Calu3 (cell line): ENCODE results near the gene SKAP1. TPM values are rescaled to one million over a fixed set of nuclear protein-coding genes. Genes with fewer than 3 reads are reported as not detected.

ENCODE experiments used
- BruUV-seq: library from RNA; stranded (reverse); fragments of 400-500 nt; replicated peaks from 2 replicates; lab custom pipeline; 2021; lab: Mats Ljungman, UMichigan
- CTCF ChIA-PET: fragments of 300-600 bp; sonication (Branson Sonifier 250); formaldehyde crosslinking; loops from one replicate; lab custom pipeline; 2022; ENCODE audit warnings: antibody characterized with exemption; lab: Charles Lee
- DNase-seq: peaks from one replicate; pipeline ENCODE4 v3.0.0; 2022
- H3K27ac Mint-ChIP-seq: one replicate; pipeline ENCODE4 v1.8.0; 2022; ENCODE audit warnings: mixed read lengths; ENCODE audit not compliant: unreplicated experiment
- H3K27me3 Mint-ChIP-seq: one replicate; pipeline ENCODE4 v1.8.0; 2022; ENCODE audit warnings: mixed read lengths; ENCODE audit not compliant: unreplicated experiment
- H3K36me3 Mint-ChIP-seq: one replicate; pipeline ENCODE4 v1.8.0; 2022; ENCODE audit warnings: mild to moderate bottlenecking, moderate library complexity, mixed read lengths; ENCODE audit not compliant: insufficient read depth, unreplicated experiment
- H3K4me1 Mint-ChIP-seq: one replicate; pipeline ENCODE4 v1.8.0; 2022; ENCODE audit warnings: mild to moderate bottlenecking, low read depth, mixed read lengths; ENCODE audit not compliant: unreplicated experiment
- H3K4me3 Mint-ChIP-seq: one replicate; pipeline ENCODE4 v1.8.0; 2022; ENCODE audit warnings: mild to moderate bottlenecking, low read depth, moderate library complexity, mixed read lengths; ENCODE audit not compliant: unreplicated experiment
- H3K9me3 Mint-ChIP-seq: one replicate; pipeline ENCODE4 v1.8.0; 2022; ENCODE audit warnings: low read depth, mixed read lengths; ENCODE audit not compliant: unreplicated experiment
- intact Hi-C: fragments of 100-400 bp; cut with micrococcal nuclease; formaldehyde crosslinking; loops from one replicate; pipeline ENCODE4 v1.10.0; 2022; ENCODE audit not compliant: unreplicated experiment
- total RNA-seq: library from RNA; stranded (reverse); gene quantifications from 2 replicates; pipeline ENCODE4 v1.2.3, GENCODE V29; 2022
- TF ChIP-seq, protein P1 (sequence below): fragments of 200-600 bp; IDR thresholded peaks from one replicate; pipeline ENCODE4 v1.8.0; 2022; ENCODE audit warnings: antibody characterized with exemption; ENCODE audit not compliant: unreplicated experiment

SKAP1 gene
- total RNA-seq, 1 experiment from 2014 or later = 4.4 TPM

DNA sequence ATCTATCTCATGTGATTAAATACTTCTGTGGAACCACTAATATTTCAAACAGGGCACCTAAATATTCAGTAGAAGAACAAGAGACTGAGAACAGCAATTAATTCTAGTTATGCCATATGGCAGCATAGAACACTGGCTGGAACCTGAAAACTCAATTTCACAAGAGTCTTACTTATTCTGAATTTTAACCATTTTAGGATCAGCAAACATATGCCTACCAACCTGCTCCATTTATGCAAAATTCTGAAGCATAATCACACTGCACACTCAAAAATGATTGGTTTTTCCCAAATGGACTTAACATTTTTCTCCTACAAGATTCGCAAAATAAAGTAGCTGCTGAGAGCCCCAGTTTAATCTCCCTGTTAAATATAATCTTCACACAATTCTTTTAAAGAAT lies 43.2 kb downstream of the SKAP1 start:
- Mint-ChIP-seq H3K9me3 (no peaks in the 10 kb centered on the region), H3K36me3 (no peaks in the 10 kb centered on the region), H3K4me1 (no peaks in the 10 kb centered on the region), H3K27me3 (peaks cover 23% of the 10 kb centered on the region), H3K4me3 (no peak overlapping the region), H3K27ac (no peak overlapping the region)
- intact Hi-C loops = no loop called here
- BruUV-seq = no TSS peak
- DNase-seq = no peak
- TF ChIP-seq, protein P1, sequence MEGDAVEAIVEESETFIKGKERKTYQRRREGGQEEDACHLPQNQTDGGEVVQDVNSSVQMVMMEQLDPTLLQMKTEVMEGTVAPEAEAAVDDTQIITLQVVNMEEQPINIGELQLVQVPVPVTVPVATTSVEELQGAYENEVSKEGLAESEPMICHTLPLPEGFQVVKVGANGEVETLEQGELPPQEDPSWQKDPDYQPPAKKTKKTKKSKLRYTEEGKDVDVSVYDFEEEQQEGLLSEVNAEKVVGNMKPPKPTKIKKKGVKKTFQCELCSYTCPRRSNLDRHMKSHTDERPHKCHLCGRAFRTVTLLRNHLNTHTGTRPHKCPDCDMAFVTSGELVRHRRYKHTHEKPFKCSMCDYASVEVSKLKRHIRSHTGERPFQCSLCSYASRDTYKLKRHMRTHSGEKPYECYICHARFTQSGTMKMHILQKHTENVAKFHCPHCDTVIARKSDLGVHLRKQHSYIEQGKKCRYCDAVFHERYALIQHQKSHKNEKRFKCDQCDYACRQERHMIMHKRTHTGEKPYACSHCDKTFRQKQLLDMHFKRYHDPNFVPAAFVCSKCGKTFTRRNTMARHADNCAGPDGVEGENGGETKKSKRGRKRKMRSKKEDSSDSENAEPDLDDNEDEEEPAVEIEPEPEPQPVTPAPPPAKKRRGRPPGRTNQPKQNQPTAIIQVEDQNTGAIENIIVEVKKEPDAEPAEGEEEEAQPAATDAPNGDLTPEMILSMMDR = no peak
- CTCF ChIA-PET = no interaction called here

DNA sequence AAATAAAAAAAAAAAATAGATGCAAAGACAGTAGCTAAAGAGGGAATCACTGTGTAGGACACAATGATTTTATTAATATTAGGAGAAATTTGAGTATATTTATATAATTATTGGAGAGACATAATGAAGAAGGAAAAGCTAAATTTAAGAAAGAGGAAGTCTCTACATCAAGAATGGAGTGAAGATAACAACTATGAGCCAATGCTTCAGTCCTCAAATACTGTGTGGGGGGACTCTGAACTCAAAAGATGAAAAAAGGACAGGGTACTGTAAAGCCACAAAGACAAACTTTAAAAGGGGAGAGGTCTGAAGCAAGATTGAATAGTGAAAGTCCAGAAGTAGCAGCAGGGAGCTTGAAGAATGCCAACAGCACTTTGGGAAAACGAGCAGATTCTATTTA lies 44.7 kb downstream of the SKAP1 start:
- H3K27me3 Mint-ChIP-seq = peaks cover 23% of the 10 kb centered on the region
- H3K27ac Mint-ChIP-seq = no peak overlapping the region
- H3K36me3 Mint-ChIP-seq = no peaks in the 10 kb centered on the region
- H3K4me1 Mint-ChIP-seq = no peaks in the 10 kb centered on the region
- no peak for DNase-seq
- H3K9me3 Mint-ChIP-seq = peaks cover 3% of the 10 kb centered on the region
- no TSS peak for BruUV-seq
- H3K4me3 Mint-ChIP-seq = no peak overlapping the region
- intact Hi-C loops = no loop called here
- TF ChIP-seq, protein P1 = no peak
- CTCF ChIA-PET = interaction anchor here (0.8 to 1.0 kb wide), 2 partner anchors 34 to 208 kb away, joined by 3 read pairs; partner anchors contain the start of gene HOXB5

DNA sequence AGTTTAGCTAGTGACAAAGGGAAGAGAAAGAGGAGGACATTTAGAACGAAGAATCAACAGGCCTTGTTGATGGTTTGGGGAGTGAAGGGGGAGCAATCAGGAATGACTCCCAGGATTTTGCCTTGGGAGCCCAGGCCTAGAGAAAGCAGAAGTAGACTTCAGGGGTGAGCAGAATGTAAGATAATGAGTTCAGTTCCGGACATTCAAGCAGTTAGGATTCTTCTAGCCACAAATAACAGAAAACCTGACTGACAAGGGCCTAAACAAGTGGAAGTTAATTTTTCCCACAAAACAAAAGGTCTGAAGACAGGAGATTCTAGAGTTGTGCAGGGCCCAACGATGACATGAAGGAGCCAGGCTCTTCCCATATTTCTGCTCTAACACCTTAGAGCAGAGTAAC lies 45.9 kb downstream of the SKAP1 start:
- intact Hi-C loops = no loop called here
- TF ChIP-seq, protein P1 = no peak
- Mint-ChIP-seq H3K36me3 (no peaks in the 10 kb centered on the region), H3K27me3 (peaks cover 23% of the 10 kb centered on the region), H3K4me1 (no peaks in the 10 kb centered on the region), H3K27ac (no peak overlapping the region), H3K9me3 (peaks cover 3% of the 10 kb centered on the region), H3K4me3 (no peak overlapping the region)
- CTCF ChIA-PET = interaction anchor here (0.5 to 1.0 kb wide), 3 partner anchors 33 to 226 kb away, joined by 3 to 4 read pairs (median 3); no protein-coding TSS in a partner anchor
- no peak for DNase-seq
- BruUV-seq = no TSS peak

DNA sequence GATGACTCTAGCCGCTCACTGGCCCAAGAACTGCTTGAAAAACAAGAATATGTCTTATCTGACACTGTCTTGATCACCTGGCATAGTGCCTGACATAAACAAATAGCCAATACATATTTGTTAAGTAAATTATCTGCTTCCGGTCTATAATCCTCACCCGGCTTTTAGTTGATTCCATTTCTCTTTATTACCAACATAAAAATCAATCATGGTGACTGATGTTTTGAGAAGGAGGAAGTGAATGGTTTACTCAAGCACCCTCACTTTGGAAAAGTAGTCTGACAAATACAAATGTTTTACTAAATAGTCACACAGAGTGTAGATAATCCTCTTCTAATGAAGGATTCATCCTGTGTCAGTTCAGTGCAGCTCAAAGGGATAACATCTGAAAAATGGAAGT lies 47.0 kb downstream of the SKAP1 start:
- CTCF ChIA-PET = interaction anchor here (0.5 to 1.3 kb wide), 4 partner anchors 15 to 131 kb away, joined by 3 to 4 read pairs (median 3); no protein-coding TSS in a partner anchor
- H3K4me1 Mint-ChIP-seq = no peaks in the 10 kb centered on the region
- BruUV-seq = no TSS peak
- peaks cover 3% of the 10 kb centered on the region for H3K9me3 Mint-ChIP-seq
- H3K27me3 Mint-ChIP-seq = peaks cover 23% of the 10 kb centered on the region
- H3K4me3 Mint-ChIP-seq = no peak overlapping the region
- TF ChIP-seq, protein P1 = no peak
- H3K36me3 Mint-ChIP-seq = no peaks in the 10 kb centered on the region
- intact Hi-C loops = no loop called here
- H3K27ac Mint-ChIP-seq = no peak overlapping the region
- DNase-seq = no peak
